HepG2 (cell line): Measurements from ENCODE around the gene PROC. TPM values are rescaled to one million over a fixed set of nuclear protein-coding genes. Genes with fewer than 3 reads are reported as not detected.

Experiments used
- CREB1 ChIP-seq, 2 experiments: fragments of 450-650 bp in 1 of 2; IDR thresholded peaks; 2 replicates each; pipeline ENCODE4 v1.6.1; 2016 to 2017; ENCODE audit warnings: control low read depth in 1 of 2, mild to moderate bottlenecking in 1 of 2, missing compliant biosample characterization in 1 of 2, missing genetic modification characterization in 1 of 2
- GRHL1 ChIP-seq: sonication (generic); formaldehyde crosslinking; conservative IDR thresholded peaks from 2 replicates; pipeline ENCODE4 v1.8.0; 2022; ENCODE audit warnings: missing genetic modification reagents
- NFYB ChIP-seq: sonication (generic); formaldehyde crosslinking; IDR thresholded peaks from 2 replicates; pipeline ENCODE4 v1.4.0; 2020; ENCODE audit warnings: missing genetic modification reagents
- PBX3 ChIP-seq: sonication (generic); formaldehyde crosslinking; IDR thresholded peaks from 2 replicates; pipeline ENCODE4 v1.8.1; 2023; ENCODE audit warnings: missing genetic modification reagents, inconsistent platforms, borderline replicate concordance
- ZBTB8A ChIP-seq: sonication (generic); formaldehyde crosslinking; IDR thresholded peaks from 2 replicates; pipeline ENCODE4 v1.4.0; 2020; ENCODE audit warnings: mild to moderate bottlenecking, low read depth, missing genetic modification reagents, borderline replicate concordance
- ZNF350 ChIP-seq: sonication (generic); formaldehyde crosslinking; IDR thresholded peaks from 2 replicates; pipeline ENCODE4 v1.4.0; 2020; ENCODE audit warnings: mild to moderate bottlenecking, low read depth, missing genetic modification reagents, borderline replicate concordance
- ZSCAN25 ChIP-seq: sonication (generic); formaldehyde crosslinking; IDR thresholded peaks from 2 replicates; pipeline ENCODE4 v1.8.0; 2022; ENCODE audit warnings: mild to moderate bottlenecking, missing genetic modification reagents
- polyA plus RNA-seq, 8 experiments: library from polyadenylated mRNA; depleted of rRNA in 3 of 8; stranded (reverse) in 7 of 8; unstranded in 1 of 8; fragments of >200 nt; fragmentation: Illumina TruSeq in 4 of 8; extraction: Trizol in 4 of 8; gene quantifications; 2 replicates each; pipeline versions ENCODE4 v1.2.1 to v1.2.3, GENCODE V29; 2011 to 2016; ENCODE audit warnings: low read depth in 4 of 8, missing spikeins in 1 of 8, mixed read lengths in 1 of 8; ENCODE audit not compliant: insufficient read depth in 1 of 8
- total RNA-seq, 5 experiments: library from RNA; depleted of rRNA; stranded (reverse); fragments of >200 nt; fragmentation: Illumina TruSeq; extraction: Trizol; gene quantifications; 2 replicates each; pipeline ENCODE4 v1.2.3, GENCODE V29; 2016; ENCODE audit warnings: low read depth in 1 of 5
- TF ChIP-seq, protein P1 (sequence below): sonication (generic); formaldehyde crosslinking; IDR thresholded peaks from 2 replicates; pipeline ENCODE4 v1.4.0; 2020; ENCODE audit warnings: missing genetic modification reagents, borderline replicate concordance
- TF ChIP-seq, protein P2 (sequence below): sonication (generic); formaldehyde crosslinking; conservative IDR thresholded peaks from 2 replicates; pipeline ENCODE4 v1.4.0; 2020; ENCODE audit warnings: missing genetic modification reagents
- TF ChIP-seq, protein P3 (sequence below): sonication (generic); formaldehyde crosslinking; IDR thresholded peaks from 2 replicates; pipeline ENCODE4 v1.4.0; 2020; ENCODE audit warnings: missing genetic modification reagents, borderline replicate concordance
- TF ChIP-seq, protein P4 (sequence below): sonication (generic); formaldehyde crosslinking; IDR thresholded peaks from 2 replicates; pipeline ENCODE4 v1.8.0; 2022; ENCODE audit warnings: mild to moderate bottlenecking, missing genetic modification reagents; ENCODE audit not compliant: insufficient replicate concordance
- TF ChIP-seq, protein P5 (sequence below): sonication (generic); formaldehyde crosslinking; IDR thresholded peaks from 2 replicates; pipeline ENCODE4 v1.5.0; 2020; ENCODE audit warnings: missing genetic modification reagents

PROC gene
- total and polyA plus RNA-seq, 2 of the 13 experiments (the other 11 are each of a cell fraction or from before 2014, with no cell fraction given) = 134 to 185 TPM

DNA sequence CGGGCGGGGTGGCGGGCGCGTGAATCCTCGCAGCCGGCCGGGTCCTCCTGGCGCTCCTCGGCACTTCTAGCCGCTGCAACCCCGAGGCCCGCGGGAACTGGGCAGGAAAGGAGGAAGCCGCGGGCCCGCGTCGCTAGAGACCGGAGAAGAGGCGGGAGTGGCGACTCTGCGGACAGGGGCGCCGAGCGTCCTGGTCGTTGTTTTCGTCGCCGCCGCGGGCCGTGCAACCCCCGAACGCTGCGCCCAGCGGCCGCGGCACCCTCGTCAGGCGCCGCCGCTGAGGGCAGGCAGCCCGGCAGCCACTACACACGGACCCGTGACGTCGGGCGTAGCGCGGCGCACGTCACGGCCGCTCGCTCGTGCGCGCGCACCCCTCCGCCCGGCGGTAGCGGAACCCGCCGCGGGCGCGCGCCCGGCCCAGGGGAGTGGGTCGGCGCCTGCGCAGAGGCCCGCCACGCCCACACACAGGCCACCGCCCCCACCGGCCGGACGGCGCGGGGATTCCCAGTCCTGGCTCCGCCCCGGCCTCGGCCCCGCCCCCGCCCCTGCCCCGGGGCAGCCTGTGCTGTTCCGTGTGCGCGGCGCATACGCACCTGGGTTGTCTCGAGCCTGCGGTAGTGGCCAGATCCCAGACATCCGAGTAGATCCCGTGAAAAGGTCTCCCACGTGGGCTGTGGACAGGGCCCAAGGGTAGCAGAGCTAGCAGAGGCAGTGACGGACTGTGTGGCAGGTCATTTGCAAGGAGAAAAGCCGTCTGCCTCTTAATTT is 30.4 kb upstream of the PROC start, which contains the start of gene MAP3K2 (continued):
- TF ChIP-seq, protein P1, sequence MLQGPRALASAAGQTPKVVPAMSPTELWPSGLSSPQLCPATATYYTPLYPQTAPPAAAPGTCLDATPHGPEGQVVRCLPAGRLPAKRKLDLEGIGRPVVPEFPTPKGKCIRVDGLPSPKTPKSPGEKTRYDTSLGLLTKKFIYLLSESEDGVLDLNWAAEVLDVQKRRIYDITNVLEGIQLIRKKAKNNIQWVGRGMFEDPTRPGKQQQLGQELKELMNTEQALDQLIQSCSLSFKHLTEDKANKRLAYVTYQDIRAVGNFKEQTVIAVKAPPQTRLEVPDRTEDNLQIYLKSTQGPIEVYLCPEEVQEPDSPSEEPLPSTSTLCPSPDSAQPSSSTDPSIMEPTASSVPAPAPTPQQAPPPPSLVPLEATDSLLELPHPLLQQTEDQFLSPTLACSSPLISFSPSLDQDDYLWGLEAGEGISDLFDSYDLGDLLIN (CRISPR knock-in tag) = no peak
- TF ChIP-seq GRHL1 (no peak), ZSCAN25 (CRISPR knock-in tag) (no peak), NFYB (no peak; the same call in 1 of the 2 replicates), PBX3 (CRISPR knock-in tag) (peak; percentile 82; the same call in 1 of the 2 replicates), CREB1 (IDR thresholded peaks at IDR 0.05) (peak; percentile 95; the same call in 1 of the 2 replicates), CREB1 (CRISPR knock-in tag; IDR thresholded peaks at IDR 0.05) (no peak), ZNF350 (CRISPR knock-in tag) (0 out of 2 replicates have a peak, but pooled peaks have one; percentile 52), ZBTB8A (CRISPR knock-in tag) (no peak)
- TF ChIP-seq, protein P2, sequence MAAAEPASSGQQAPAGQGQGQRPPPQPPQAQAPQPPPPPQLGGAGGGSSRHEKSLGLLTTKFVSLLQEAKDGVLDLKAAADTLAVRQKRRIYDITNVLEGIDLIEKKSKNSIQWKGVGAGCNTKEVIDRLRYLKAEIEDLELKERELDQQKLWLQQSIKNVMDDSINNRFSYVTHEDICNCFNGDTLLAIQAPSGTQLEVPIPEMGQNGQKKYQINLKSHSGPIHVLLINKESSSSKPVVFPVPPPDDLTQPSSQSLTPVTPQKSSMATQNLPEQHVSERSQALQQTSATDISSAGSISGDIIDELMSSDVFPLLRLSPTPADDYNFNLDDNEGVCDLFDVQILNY (CRISPR knock-in tag) = peak; percentile 49
- TF ChIP-seq, protein P3, sequence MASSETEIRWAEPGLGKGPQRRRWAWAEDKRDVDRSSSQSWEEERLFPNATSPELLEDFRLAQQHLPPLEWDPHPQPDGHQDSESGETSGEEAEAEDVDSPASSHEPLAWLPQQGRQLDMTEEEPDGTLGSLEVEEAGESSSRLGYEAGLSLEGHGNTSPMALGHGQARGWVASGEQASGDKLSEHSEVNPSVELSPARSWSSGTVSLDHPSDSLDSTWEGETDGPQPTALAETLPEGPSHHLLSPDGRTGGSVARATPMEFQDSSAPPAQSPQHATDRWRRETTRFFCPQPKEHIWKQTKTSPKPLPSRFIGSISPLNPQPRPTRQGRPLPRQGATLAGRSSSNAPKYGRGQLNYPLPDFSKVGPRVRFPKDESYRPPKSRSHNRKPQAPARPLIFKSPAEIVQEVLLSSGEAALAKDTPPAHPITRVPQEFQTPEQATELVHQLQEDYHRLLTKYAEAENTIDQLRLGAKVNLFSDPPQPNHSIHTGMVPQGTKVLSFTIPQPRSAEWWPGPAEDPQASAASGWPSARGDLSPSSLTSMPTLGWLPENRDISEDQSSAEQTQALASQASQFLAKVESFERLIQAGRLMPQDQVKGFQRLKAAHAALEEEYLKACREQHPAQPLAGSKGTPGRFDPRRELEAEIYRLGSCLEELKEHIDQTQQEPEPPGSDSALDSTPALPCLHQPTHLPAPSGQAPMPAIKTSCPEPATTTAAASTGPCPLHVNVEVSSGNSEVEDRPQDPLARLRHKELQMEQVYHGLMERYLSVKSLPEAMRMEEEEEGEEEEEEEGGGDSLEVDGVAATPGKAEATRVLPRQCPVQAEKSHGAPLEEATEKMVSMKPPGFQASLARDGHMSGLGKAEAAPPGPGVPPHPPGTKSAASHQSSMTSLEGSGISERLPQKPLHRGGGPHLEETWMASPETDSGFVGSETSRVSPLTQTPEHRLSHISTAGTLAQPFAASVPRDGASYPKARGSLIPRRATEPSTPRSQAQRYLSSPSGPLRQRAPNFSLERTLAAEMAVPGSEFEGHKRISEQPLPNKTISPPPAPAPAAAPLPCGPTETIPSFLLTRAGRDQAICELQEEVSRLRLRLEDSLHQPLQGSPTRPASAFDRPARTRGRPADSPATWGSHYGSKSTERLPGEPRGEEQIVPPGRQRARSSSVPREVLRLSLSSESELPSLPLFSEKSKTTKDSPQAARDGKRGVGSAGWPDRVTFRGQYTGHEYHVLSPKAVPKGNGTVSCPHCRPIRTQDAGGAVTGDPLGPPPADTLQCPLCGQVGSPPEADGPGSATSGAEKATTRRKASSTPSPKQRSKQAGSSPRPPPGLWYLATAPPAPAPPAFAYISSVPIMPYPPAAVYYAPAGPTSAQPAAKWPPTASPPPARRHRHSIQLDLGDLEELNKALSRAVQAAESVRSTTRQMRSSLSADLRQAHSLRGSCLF (CRISPR knock-in tag) = no peak
- TF ChIP-seq, protein P4, sequence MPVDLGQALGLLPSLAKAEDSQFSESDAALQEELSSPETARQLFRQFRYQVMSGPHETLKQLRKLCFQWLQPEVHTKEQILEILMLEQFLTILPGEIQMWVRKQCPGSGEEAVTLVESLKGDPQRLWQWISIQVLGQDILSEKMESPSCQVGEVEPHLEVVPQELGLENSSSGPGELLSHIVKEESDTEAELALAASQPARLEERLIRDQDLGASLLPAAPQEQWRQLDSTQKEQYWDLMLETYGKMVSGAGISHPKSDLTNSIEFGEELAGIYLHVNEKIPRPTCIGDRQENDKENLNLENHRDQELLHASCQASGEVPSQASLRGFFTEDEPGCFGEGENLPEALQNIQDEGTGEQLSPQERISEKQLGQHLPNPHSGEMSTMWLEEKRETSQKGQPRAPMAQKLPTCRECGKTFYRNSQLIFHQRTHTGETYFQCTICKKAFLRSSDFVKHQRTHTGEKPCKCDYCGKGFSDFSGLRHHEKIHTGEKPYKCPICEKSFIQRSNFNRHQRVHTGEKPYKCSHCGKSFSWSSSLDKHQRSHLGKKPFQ (CRISPR knock-in tag) = peak; percentile 73
- TF ChIP-seq, protein P5, sequence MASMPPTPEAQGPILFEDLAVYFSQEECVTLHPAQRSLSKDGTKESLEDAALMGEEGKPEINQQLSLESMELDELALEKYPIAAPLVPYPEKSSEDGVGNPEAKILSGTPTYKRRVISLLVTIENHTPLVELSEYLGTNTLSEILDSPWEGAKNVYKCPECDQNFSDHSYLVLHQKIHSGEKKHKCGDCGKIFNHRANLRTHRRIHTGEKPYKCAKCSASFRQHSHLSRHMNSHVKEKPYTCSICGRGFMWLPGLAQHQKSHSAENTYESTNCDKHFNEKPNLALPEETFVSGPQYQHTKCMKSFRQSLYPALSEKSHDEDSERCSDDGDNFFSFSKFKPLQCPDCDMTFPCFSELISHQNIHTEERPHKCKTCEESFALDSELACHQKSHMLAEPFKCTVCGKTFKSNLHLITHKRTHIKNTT (CRISPR knock-in tag) = no peak
